Stimulated activated CD8-positive, alpha-beta memory T cell treated with anti-CD3 and anti-CD28 coated beads, Interleukin-2, amount 100 ng/mL, for 1 hour (primary cell): ENCODE measurements around the gene NUP210.

Experiments used
- DNase-seq, 2 donors: peaks; one replicate each; pipeline ENCODE4 v3.0.0-alpha.2; 2020; ENCODE audit warnings: low read depth in 2 of 2

The NUP210 gene

DNA sequence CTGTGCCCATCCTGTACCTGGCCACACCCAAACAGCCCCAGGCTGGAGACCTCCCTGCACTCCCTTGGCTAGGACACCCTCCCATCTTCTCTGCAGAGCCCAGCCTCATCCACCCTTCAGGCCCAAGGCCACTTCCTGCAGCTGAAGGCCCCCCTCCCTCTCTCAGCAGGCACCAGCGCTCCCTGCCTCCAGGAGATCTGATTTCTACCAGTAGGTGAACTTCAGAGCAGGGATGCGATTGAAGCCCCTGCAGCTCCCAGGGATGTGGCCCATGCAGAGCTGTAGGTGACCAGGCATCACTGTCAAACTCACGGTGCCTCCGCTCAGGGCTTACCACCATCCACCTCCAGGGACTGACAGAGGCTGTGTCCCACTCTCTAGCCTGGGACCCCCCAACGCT is 96.3 kb downstream of the NUP210 start:
- no peak for DNase-seq

DNA sequence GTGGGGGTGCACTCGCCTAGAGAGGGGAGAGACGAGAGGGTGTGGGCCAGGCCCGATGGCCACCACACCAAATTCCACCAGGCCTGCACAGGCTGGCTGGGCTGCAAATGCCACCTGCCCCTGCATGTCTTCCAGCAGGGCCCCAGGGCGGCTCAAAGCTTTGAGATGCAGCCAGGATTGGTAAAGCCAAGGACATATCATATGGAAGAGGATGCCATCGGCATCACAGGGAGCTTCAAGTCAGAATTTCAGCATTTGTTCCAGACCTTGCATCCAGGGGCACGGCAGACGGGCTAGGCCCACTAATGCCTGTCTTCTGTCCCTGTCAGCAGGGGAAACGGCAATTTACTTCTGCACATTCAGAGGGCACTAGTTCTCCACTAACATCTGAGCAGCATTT is 97.8 kb downstream of the NUP210 start:
- no peak for DNase-seq

DNA sequence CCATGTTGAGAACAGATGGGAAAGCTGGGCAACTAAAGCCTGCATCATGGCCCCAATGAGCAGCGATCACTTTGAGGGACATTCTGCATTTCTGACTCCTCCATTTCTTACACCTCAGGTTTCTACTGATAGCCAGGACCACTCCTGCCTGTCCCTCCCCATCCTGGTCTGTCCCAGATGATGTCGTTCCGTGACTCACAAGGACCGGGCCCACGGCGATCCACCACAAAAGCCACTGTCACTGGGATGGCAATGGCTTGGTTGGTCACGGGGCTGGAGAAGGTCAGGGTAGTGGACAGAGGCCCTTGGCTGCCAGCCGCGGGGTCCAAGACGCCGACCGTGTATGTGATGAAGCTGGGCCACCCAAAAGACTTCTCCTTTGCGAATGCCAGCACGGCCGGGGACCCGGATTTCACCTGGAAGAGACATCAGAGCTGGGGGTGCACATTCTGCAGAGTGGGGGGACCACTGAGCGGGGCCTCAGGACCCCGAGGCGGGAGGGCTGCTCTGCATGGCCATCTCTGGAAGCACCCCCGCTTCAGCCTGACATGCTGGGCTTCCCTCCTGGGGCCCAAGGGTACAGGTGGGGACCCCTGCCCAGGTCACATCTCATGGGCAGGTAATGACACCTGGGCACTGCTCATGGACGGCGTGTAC is 100.4 kb downstream of the NUP210 start:
- no peak for DNase-seq

DNA sequence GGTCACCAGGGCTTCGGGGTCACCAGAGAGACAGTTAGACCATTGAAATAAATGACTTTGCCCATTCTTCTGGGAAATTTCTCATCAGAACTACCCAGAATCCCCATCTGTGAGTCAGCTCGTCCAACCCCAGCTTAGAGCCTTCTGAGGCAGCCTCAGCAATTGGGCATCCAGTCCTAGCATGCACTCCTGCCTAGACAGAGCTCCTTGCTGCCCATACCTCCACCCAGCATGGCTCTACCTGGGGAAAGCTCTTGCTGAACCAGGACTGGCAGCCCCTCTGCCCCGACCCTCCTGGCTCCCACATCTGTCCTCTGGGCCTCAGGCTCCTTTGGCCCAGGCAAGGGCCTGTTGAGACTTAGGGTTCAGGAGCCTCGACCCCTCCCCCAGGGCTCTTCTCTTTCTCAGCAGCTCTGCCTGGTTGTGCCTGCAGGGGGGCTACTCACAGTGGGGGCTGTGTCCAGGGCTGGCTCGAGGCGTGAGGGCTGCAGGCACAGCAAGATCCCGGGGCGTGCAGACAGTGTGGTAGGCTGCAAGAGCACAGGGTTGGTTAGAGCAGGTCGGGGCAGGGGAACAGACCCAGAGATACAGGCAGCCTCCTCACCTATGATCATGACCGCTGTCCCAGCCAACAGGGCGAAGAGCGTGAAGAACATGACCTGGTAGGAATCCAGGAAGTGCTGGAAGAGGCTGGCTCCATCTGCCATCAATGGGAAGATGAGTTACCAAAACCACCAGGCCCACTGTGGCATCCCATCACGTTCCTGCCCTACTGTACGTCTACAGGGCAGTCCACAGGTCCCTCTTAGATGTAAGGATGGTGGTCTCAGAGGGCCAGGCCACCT is 101.3 kb downstream of the NUP210 start:
- DNase-seq, result no peak

DNA sequence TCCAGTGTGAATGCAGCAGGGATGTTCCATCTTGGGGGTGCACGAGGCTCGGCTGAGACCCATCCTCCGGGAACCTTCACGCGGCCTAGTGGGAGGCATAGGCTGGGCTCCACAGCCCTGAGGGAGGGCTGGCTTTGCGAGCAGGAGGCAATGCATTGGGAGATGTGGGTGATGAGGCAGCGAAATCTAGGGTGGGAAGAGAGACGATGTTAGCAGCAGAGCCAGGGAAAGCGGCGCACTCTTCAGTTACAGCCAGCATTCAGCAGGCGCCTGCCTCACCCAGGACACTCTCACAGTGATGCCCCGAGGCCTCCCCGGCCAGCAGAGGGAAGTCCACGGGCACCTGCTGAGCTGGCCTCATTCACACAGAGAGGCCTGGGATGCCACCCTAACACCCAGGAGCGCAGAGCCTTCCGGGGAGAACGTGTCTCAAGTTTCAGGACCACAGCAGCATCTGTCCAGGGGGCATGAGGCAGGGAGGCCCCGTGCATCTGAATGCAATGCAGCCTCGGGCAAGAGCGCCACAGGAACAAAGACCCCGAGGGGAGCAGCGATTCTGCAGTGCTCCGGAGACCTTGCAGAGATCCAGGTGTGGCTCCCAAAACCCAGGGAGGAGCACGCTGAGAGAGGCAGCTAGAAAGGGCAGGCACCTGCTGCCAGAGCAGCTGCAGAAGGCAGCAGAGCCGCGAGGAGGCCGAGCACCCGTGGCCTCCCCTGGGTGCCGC is 102.4 kb downstream of the NUP210 start:
- DNase-seq, result no peak

DNA sequence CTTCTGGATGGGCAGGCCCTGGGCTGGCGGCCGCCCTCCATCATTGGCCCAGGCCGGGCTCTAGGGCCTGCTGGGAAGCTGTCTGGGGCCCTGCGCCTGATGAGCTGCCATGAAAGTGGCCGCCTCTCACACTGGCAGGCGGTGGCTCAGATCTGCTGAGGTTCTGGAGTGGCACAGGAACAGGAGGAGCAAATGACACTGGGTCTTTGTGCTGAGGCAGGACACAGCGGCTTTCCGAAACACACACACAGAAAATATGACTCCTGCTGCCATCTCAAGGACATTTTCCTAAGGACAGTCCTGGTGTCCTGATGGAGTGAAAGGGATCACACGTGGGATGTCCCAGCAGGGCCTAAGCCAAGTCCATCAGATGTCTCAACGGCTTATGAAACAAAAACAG is 103.5 kb downstream of the NUP210 start:
- DNase-seq, result no peak

DNA sequence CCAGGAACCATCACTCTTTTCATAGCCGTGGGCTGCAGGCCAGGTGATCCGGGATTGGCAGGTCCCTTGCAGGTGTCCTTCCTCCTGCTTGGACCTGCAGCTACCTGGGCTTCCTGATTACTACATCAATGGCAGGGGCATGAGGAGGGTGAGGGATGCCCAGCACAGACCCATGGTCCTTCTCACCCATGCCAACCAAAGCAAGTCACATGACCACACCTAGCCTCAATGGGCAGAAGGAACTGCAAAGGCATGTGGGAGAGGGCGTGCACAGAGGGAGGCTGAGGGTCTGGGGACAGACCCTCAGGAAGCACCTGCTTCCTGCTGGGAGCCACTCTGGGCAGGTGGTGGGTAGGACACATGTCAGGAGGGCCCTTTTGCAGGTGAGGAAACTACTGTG is 105.2 kb downstream of the NUP210 start:
- no peak for DNase-seq

DNA sequence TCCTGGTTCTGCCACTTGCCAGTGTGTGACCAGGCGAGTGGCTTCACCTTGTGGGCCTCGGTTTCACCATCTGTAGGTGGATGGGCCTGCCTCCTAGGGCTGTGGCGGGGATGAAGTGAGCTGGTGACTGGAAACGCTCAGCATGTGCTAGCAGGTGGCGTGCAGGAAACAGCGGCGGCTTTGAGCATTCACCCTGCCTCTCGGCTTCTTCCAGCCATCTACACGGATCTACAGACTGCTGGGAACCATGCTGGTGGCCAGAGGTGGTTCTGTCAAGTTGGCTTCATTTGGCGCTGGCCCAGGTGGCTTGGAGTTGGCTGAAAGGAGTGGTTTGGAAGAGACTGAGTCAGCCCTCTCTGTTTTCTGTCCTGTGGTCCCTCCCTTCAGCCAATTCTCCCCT is 106.3 kb downstream of the NUP210 start:
- DNase-seq, result no peak

DNA sequence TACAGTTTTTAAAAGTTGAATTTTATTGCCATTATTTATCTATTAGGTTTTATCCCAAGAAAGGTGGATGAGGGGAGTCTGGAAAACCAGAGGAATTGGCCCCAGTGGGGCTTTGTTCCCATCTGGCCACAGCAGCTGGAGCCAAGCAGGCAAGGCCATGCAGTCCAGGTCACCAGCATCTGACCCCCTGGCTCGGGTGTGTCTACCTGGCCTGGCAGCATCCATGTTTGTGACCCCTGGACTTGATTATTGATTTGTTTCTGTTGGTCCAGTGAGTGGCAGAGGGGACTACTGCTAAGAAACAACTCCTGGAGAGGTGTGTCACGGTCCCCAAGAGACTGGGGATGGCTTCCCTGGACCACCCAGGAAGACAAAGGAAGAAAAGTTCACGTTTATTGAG is 111.1 kb downstream of the NUP210 start:
- no peak for DNase-seq

DNA sequence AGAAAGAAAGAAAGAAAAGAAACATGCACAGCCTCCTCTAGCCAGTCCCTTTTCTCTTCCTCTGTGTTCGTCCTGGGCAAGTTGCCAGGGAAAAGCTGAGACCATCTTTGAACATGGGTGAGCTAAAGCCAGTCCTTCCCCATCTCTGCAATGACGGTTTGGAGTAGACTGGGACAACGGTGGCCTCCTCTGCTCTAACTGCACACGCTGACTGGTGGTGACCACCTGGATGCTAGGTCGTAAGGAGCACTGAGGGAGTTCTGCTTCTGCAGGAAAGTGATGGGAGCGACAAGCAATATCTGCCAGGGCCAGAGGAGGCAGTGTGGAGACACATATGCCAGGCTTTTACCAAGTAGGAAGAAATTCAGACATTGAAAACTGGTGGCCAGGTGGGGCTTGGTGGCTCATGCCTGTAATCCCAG is 111.7 kb downstream of the NUP210 start:
- no peak for DNase-seq

DNA sequence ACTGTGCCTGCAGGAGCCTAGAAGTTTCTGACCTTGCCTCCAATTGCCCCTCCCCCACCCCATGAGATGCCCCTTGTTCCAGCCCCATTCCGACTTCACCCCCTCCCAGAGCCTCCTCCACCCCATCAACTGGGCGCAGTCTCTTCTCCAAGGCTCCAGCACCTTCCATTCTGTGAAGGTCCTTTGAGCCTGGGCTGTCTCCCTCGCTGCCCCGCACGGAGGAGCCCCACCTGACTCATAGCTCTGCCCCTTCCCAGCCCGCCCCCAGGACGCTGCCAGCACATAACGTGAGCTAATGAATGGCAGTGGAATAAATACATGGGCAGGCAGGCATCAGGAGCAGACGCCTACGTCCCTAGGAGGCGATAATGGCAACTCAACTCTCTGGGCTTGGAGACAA is 113.1 kb downstream of the NUP210 start:
- DNase-seq, result no peak

DNA sequence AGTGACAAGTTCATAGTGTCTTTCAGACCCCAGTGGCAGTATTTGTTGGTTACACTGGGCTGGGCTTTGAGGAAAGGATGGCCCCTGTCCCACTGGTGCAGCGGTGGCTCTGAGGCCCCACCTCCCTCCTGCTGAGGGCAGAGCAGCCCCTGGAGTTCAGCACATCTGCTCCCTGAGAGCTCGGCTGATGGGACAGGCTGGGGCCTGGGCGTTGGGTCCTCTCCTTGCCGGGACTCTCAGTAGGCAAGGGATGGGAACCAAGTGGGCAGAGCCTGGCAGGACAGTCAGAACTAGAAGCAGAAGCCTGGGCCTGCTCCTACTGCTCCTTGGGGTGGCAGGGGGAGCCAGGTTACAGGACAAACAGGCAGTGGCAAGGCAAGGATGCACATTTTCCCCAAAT is 114.5 kb downstream of the NUP210 start:
- no peak for DNase-seq

DNA sequence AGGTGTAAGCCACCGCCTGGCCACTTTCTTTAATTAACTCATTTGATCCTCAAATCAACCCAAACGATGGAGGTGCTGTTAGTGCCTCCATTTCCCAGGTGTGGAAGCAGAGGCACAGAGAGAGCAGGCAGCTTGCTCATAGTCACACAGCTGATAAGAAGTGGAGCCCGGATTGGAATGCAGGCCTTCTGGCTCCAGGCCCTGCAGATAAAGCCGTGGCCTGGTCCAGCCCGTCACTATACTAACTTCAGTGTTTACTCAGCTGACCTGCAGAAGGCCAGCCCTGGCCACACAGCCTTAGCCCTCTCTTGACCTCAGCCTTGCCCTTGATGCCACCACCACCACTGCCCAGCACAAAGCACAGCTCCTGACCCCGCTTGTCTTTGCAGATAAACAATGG is 116.7 kb downstream of the NUP210 start:
- no peak for DNase-seq

DNA sequence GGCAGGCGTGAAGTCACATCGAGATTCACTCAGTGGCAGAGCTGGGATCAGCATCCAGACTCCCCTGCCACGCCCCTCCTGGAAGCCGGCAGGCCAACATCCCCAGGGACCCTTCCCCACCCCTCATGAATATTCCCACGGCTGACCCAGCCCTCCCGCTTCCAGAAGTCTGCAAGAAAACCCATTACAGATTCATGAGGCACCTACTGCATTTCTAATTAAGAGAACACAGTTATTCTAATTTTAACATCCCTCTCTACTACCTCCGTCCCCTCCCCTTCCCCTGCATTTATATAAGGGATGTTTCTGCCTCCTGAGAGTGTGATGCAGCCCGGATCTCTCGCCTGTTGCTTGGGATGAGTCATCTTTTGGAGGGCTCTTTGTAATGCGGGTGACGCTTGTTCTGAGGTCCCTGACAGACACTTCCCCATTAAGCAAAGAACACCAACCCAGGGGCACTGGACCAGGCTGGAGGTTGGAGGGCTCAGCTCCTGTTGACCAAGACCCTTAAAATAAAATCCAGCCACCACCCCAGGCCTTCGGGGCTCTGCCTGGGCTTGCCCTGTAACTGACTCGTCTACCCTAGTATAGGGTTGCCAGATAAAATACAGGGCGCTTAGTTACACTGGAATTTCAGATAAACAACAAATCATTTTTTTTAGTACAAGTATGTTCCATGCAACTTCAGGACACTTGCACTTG is 118.7 kb downstream of the NUP210 start:
- no peak for DNase-seq

DNA sequence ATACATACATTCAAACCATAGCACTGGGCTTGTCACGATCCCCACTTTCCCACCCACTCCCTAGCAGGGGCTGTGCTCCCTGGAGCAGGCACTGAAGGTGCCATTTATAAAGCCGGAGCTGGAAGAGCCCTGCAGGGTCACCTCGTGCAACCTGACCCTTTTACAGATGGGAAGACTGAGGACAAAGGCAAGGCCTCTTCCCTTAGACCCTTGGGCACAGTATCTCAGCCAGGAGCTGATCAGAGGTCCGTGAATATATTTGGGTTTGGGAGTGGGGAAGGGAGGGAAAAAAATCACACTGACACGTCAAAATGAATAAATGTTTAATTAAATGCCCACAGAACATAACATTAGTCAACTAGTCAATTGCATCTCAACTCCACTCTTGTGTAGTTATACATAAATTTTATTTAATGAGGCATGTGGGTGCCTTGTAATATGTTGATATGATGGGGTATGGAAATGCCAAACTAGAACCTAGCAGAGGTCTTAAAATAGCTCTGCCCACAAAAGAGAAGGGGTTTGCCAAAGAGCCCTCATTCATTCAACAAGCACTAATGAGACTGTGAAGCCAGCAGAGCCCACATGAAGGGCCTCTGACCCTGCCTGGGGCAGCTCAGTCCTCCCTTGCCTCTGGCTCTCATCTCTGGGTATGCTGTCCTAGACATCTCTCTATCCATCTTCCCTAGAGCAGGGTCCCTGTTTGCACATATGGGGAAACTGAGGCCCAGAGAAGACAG is 119.4 kb downstream of the NUP210 start:
- no peak for DNase-seq

DNA sequence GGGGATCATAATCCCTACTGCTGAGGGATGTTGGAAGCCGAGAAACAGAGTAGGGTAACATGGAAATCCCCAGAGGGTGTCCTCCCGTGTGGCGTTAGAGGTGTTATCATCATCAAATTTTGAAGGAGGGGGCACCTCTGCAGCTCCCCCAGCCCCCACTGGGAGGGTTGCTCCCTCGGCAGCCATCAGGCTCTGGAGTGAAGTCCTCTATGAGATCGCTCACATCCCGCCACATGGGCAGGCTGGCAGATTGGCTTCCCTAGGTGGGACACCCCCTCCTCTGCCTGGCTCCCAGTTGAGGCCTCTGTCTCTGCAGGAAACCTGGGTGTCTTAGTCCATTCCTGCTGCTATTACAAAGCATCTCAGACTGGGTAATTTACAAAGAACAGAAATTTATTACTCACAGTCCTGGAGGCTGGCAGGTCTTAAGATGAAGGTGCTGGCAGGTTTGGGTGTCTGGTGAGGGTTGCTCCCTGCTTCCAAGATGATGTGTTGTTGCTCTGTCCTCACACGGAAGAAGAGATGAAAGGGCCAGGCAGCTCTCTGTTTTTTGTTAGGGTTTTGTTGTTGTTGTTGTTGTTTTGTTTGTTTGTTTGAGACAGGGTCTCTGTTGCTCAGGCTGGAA is 120.5 kb downstream of the NUP210 start:
- no peak for DNase-seq

DNA sequence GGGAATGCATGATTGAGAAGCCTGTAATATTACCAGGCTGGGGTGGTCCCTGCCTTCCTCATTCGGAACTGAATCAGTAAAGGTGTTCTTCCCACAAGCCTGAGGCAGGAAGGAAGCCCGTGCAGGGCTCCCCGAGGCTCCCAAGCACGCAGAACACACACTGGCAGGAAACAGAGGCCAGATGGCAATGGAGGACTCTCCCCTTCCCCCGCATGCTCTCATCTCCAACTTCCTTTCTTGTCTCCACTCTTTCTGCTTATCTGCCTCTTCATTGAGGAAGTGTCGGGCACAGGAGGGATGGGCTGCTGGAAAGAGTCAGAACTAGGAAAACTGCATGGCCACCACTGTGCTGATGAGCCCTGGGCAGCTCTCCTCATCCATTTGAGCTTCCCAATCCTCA is 123.5 kb downstream of the NUP210 start:
- no peak for DNase-seq

DNA sequence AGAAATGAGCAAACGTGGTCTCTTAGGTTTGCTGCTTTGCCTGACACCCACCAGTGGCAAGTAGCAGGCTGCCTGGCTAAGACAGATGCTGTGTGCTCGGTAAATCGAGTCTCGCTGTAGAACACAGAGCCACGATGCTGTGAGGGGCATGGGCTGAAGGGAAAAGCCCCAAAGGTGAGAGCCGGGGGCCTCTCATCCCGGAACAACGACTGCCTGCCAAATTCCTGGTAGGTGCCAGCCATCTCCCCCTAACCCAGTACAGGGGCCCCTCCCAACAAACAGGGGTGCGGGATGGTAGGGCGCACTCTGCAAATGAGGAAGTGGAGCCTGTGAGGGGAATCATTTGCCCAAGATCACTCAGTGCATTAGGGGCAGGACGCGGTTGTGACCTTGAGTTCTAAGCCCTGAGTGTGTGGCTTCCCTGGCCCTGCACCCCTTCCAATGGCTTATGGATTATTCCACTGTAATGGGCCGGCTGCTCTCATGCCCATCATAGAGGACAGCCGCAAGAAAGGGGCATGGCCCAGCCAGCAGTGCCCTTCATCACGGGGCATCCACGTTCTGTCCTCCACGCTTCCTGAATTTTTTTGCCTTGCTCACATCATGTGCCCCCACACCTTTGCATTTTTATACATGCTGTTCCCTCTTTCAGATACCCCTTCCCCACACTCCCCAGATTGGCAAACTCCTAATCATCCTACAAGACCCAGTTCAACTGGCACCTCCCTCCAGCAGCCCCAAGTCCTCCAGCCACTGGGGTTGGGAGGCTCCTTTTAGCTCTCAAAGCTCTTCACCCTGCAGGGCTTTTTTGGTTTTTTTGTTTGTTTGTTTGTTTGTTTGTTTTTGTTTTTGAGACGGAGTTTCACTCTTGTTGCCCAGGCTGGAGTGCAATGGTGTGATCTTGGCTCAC is 125.4 kb downstream of the NUP210 start:
- DNase-seq, result no peak

DNA sequence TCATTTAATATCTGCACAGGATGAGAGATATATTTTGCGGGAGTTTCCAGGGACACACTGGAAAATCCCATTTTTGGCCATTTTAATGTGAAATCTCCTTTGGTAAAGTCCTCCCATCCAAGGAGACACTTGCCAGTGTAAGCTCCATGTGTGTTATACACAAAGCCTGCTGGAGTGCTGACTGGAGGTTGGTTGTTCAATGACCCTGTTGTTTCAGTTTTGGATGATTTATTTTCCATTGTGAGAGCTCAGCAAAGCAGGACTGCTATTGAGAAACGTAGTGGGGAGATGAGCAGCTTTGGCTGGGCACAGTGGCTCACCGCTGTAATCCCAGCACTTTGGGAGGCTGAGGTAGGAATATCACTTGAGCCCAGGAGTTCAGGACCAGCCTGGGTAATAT is 127.7 kb downstream of the NUP210 start:
- DNase-seq, result no peak

DNA sequence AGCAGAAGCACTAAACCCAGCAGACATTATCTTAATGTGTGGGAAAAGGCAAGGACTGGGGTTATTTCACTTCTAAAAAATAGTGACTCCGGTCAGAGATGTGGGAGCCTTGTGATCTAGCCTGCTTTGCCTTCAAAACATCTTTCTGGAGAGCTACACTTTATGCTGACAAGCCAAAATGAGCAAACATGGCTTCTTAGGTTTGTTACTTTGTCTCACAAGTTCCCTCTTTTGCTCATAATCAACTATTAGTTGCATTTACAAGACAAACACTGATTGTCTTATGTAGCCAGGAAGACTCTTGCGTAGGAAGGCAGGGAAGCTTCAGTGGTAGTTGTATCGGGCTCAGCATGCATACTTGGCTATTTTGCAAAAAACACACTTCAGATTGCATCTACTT is 129.2 kb downstream of the NUP210 start:
- DNase-seq, result no peak
